HCT116 (cell line): ENCODE data around the gene ERCC6. TPM values are rescaled to one million over a fixed set of nuclear protein-coding genes. Genes with fewer than 3 reads are reported as not detected.

Experiments
- ATAC-seq: fragments of 200-7000 bp; cut with Tn5 transposase; 2 replicates; pipeline ENCODE4 v1.9.1; 2020; ENCODE audit warnings: mild to moderate bottlenecking, moderate library complexity
- BruUV-seq: library from RNA; stranded (reverse); fragments of 400-500 nt; replicated peaks from 2 replicates; lab custom pipeline; 2021; lab: Mats Ljungman, UMichigan
- CTCF ChIA-PET: fragments of 300-600 bp; sonication (Branson Sonifier 250); formaldehyde crosslinking; loops from one replicate; lab custom pipeline; 2021; ENCODE audit warnings: antibody characterized with exemption; lab: Charles Lee
- POLR2A ChIA-PET: fragments of 300-600, 350-600 bp; sonication (Branson Sonifier 250); formaldehyde crosslinking; loops from one replicate; lab custom pipeline; 2021; ENCODE audit warnings: antibody characterized with exemption; lab: Charles Lee
- RAD21 ChIA-PET, 2 experiments: fragments of 300-600 bp; sonication (Branson Sonifier 250); formaldehyde crosslinking; loops; one replicate each; lab custom pipeline; 2023; ENCODE audit warnings: low total read pairs in 2 of 2; ENCODE audit not compliant: uncharacterized antibody in 2 of 2, unreplicated experiment in 2 of 2, low non-redundant PET in 1 of 2; lab: Charles Lee
- DNase-seq: peaks from one replicate; pipeline ENCODE4 v3.0.0-alpha.2; 2010; ENCODE audit warnings: low read depth, low spot score
- H2AFZ ChIP-seq: fragments of 200-600 bp; shearing (Covaris generic), sonication (generic); 2 replicates; pipeline ENCODE4 v1.6.1; 2017; ENCODE audit warnings: low read depth, mixed run types, mixed read lengths, antibody characterized with exemption, low read length; ENCODE audit not compliant: poor library complexity, severe bottlenecking
- H3K27ac ChIP-seq: 2 replicates; pipeline ENCODE4 v1.5.1; 2012; ENCODE audit warnings: low read depth, low read length
- H3K27me3 ChIP-seq: fragments of 200-600 bp; sonication (generic); 2 replicates; pipeline ENCODE4 v1.6.1; 2016; ENCODE audit warnings: mixed run types, low read length, mixed read lengths; ENCODE audit not compliant: insufficient read depth
- H3K36me3 ChIP-seq, 2 experiments: fragments of 200-500 bp in 1 of 2; fragments of 200-600 bp in 1 of 2; sonication (Bioruptor generic) in 1 of 2; sonication (generic) in 1 of 2; 2 replicates each; pipeline versions ENCODE4 v1.5.1 to v1.6.1; 2014 to 2016; ENCODE audit warnings: low read length in 2 of 2, inconsistent platforms in 1 of 2, mixed read lengths in 1 of 2, mixed run types in 1 of 2; ENCODE audit not compliant: insufficient read depth in 2 of 2, control insufficient read depth in 1 of 2
- H3K4me1 ChIP-seq, 2 experiments: fragments of 200-600 bp in 1 of 2; sonication (generic) in 1 of 2; 2 replicates each; pipeline versions ENCODE4 v1.5.1 to v1.6.1; 2012 to 2017; ENCODE audit warnings: low read length in 2 of 2, inconsistent platforms in 1 of 2, mild to moderate bottlenecking in 1 of 2, mixed read lengths in 1 of 2, mixed run types in 1 of 2, moderate library complexity in 1 of 2; ENCODE audit not compliant: insufficient read depth in 2 of 2, control insufficient read depth in 1 of 2
- H3K4me2 ChIP-seq: fragments of 200-600 bp; sonication (generic); 2 replicates; pipeline ENCODE4 v1.6.1; 2017; ENCODE audit warnings: mixed run types, low read length, mixed read lengths
- H3K4me3 ChIP-seq, 2 experiments: fragments of 200-600 bp in 1 of 2; sonication (generic) in 1 of 2; replicated peaks in 1 of 2; 2 replicates each; pipeline ENCODE4 v1.5.1; 2011 to 2016; ENCODE audit warnings: low read length in 2 of 2, control low read depth in 1 of 2, low read depth in 1 of 2, mild to moderate bottlenecking in 1 of 2, mixed read lengths in 1 of 2, mixed run types in 1 of 2
- H3K79me2 ChIP-seq: fragments of 200-600 bp; sonication (generic); 2 replicates; pipeline ENCODE4 v1.6.1; 2017; ENCODE audit warnings: mild to moderate bottlenecking, mixed run types, low read length, moderate library complexity, mixed read lengths; ENCODE audit not compliant: insufficient read depth
- H3K9ac ChIP-seq: fragments of 200-600 bp; sonication (generic); 2 replicates; pipeline ENCODE4 v1.6.1; 2016; ENCODE audit warnings: low read length, mixed read lengths
- H3K9me2 ChIP-seq: fragments of 200-600 bp; sonication (generic), shearing (Covaris generic); 2 replicates; pipeline ENCODE4 v1.6.1; 2017; ENCODE audit warnings: mixed run types, mild to moderate bottlenecking, moderate library complexity; ENCODE audit not compliant: insufficient read depth
- H3K9me3 ChIP-seq, 2 experiments: fragments of 200-500 bp in 1 of 2; fragments of 200-600 bp in 1 of 2; sonication (Bioruptor generic) in 1 of 2; sonication (generic) in 1 of 2; 2 replicates each; pipeline ENCODE4 v1.6.1; 2014 to 2017; ENCODE audit warnings: low read length in 2 of 2, mixed read lengths in 2 of 2, inconsistent platforms in 1 of 2, low read depth in 1 of 2, mild to moderate bottlenecking in 1 of 2, mixed run types in 1 of 2, moderate library complexity in 1 of 2; ENCODE audit not compliant: control insufficient read depth in 1 of 2, insufficient read depth in 1 of 2
- H4K20me1 ChIP-seq: fragments of 200-600 bp; sonication (generic), shearing (Covaris generic); 2 replicates; pipeline ENCODE4 v1.6.1; 2017; ENCODE audit warnings: mixed run types, mild to moderate bottlenecking, moderate library complexity; ENCODE audit not compliant: insufficient read depth
- CBX3 ChIP-seq: IDR thresholded peaks from 2 replicates; pipeline ENCODE4 v1.6.1; 2012; ENCODE audit warnings: low read depth
- CEBPB ChIP-seq: IDR thresholded peaks from 2 replicates; pipeline ENCODE4 v1.6.1; 2012; ENCODE audit warnings: low read depth
- ELF1 ChIP-seq: IDR thresholded peaks from 2 replicates; pipeline ENCODE4 v1.6.1; 2012; ENCODE audit warnings: low read depth, borderline replicate concordance
- EZH2 ChIP-seq: fragments of 200-600 bp; sonication (generic); IDR thresholded peaks from 2 replicates; pipeline ENCODE4 v1.6.1; 2017; ENCODE audit warnings: antibody characterized with exemption, mixed run types
- EZH2phosphoT487 ChIP-seq: fragments of 200-600 bp; IDR thresholded peaks from 2 replicates; pipeline ENCODE4 v1.6.1; 2018; ENCODE audit warnings: antibody characterized with exemption, borderline replicate concordance
- FOSL1 ChIP-seq: IDR thresholded peaks from 2 replicates; pipeline ENCODE4 v1.6.1; 2012; ENCODE audit warnings: low read depth
- JUND ChIP-seq: IDR thresholded peaks from 2 replicates; pipeline ENCODE4 v1.6.1; 2012
- POLR2A ChIP-seq: IDR thresholded peaks from 2 replicates; pipeline ENCODE4 v1.7.0; 2011; ENCODE audit warnings: borderline replicate concordance; ENCODE audit not compliant: insufficient read depth, insufficient read length; ENCODE audit errors: extremely low read depth
- RAD21 ChIP-seq: IDR thresholded peaks from 2 replicates; pipeline ENCODE4 v1.6.1; 2012; ENCODE audit warnings: low read depth, mild to moderate bottlenecking
- SIN3A ChIP-seq: IDR thresholded peaks from 2 replicates; pipeline ENCODE4 v1.6.1; 2012; ENCODE audit warnings: low read depth
- SP1 ChIP-seq: IDR thresholded peaks from 2 replicates; pipeline ENCODE4 v1.6.1; 2012; ENCODE audit warnings: low read depth
- SRF ChIP-seq: IDR thresholded peaks from 2 replicates; pipeline ENCODE4 v1.6.1; 2012; ENCODE audit warnings: low read depth
- TCF7L2 ChIP-seq: IDR thresholded peaks from 2 replicates; pipeline ENCODE4 v1.7.0; 2011; ENCODE audit warnings: borderline replicate concordance, inconsistent platforms; ENCODE audit not compliant: insufficient read depth, insufficient read length; ENCODE audit errors: extremely low read depth
- YY1 ChIP-seq: IDR thresholded peaks from 2 replicates; pipeline ENCODE4 v1.6.1; 2011; ENCODE audit warnings: low read length, low read depth, moderate library complexity, mild to moderate bottlenecking; ENCODE audit not compliant: insufficient replicate concordance; ENCODE audit errors: extremely low read depth
- ZFX ChIP-seq: fragments of 450-650 bp; IDR thresholded peaks from 2 replicates; pipeline ENCODE4 v1.6.1; 2017
- intact Hi-C: fragments of 100-400 bp; cut with micrococcal nuclease; formaldehyde crosslinking; loops from 2 replicates; pipeline ENCODE4 v1.10.0; 2022
- total RNA-seq: library from RNA; stranded (reverse); gene quantifications from one replicate; pipeline ENCODE4 v1.2.1, GENCODE V29; 2021; ENCODE audit not compliant: unreplicated experiment
- TF ChIP-seq, protein P1 (sequence below): IDR thresholded peaks from 2 replicates; pipeline ENCODE4 v1.6.1; 2012
- TF ChIP-seq, protein P2 (sequence below): IDR thresholded peaks from 2 replicates; pipeline ENCODE4 v1.6.1; 2011; ENCODE audit warnings: mild to moderate bottlenecking, low read length, moderate library complexity; ENCODE audit not compliant: insufficient replicate concordance; ENCODE audit errors: extremely low read depth

Gene ERCC6
- total RNA-seq, 1 experiment from 2014 or later = 16.4 TPM

DNA sequence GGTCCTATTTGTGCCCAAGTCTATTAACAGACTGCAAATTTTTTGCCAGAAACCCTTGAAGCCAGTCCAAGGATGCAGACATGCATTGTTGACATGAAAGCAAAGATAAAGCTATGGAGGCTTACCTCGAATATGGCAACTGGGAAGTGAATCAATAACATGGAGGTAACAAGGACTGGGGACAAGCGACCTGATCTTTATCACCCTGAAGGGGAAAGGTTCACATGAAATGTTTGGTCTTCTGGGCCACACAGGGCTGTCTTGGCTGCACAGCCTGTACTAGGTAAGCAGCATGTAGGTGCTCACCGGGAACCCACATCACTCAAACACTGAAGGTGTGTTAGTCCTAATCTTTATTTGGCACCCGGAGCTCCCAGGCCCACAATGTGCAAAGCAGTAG, 17.9 kb downstream of the ERCC6 start:
- TF ChIP-seq CEBPB = no peak
- TF ChIP-seq FOSL1 = no peak
- TF ChIP-seq RAD21 = no peak
- no peak for TF ChIP-seq TCF7L2
- TF ChIP-seq, protein P1, sequence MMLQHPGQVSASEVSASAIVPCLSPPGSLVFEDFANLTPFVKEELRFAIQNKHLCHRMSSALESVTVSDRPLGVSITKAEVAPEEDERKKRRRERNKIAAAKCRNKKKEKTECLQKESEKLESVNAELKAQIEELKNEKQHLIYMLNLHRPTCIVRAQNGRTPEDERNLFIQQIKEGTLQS = no peak
- TF ChIP-seq SIN3A = no peak
- no peak for TF ChIP-seq POLR2A
- TF ChIP-seq EZH2phosphoT487 = no peak
- TF ChIP-seq YY1 = no peak
- TF ChIP-seq JUND = no peak
- no peaks in the 10 kb centered on the region for H4K20me1 ChIP-seq
- ATAC-seq (no peak), DNase-seq (no peak)
- no peak overlapping the region for H3K4me3 ChIP-seq
- H3K27me3 ChIP-seq = no peaks in the 10 kb centered on the region
- H3K4me1 ChIP-seq = no peaks in the 10 kb centered on the region
- H3K36me3 ChIP-seq = peaks cover 7 to 9% of the 10 kb centered on the region in 2 experiments
- intact Hi-C loops = no loop called here
- H3K9ac ChIP-seq = no peak overlapping the region
- RAD21 ChIA-PET = no interaction called here
- no TSS peak for BruUV-seq
- H3K79me2 ChIP-seq = 0 out of 2 replicates have a peak, but pooled peaks cover 5% of the 10 kb centered on the region
- H3K4me2 ChIP-seq = no peak overlapping the region
- H2AFZ ChIP-seq = no peak overlapping the region
- H3K27ac ChIP-seq = no peak overlapping the region
- H3K9me2 ChIP-seq = no peaks in the 10 kb centered on the region
- POLR2A ChIA-PET = no interaction called here
- no peaks in the 10 kb centered on the region for H3K9me3 ChIP-seq
- CTCF ChIA-PET = interaction anchor here (3.1 kb wide), 1 partner anchor 113 kb away, joined by 46 read pairs; no protein-coding TSS in a partner anchor

DNA sequence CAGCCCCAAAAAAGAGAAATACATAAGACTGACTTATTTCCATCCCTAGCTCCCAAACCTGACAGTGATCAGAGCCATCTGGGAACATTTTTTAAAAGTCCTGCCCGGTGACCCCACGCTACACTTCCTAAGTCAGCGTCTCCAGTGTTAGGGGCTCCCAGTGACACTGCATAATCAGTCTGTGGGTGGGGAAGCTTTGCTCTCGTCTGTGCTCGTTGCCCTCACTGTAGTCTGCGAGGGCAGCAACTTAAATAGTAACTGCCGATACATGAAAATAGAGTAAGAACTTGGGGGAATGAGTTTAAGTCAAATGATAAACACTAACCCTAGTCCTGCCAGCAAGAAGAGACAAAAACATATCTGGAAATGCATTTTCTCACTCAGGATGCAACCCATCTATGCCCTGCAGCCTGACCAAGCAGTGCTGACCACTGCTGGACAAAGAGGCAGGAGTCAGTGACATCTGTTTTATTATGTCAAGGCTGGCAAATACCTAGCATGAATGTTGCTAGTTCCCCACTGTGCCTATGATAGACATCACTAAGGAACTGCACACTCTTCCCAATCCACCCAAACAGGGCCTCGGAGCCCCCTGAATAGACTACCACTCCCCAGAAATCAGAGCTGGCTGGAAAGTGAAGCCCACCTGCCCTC, 18.7 kb downstream of the ERCC6 start:
- POLR2A ChIA-PET = interaction anchor here (0.6 kb wide), 1 partner anchor 190 kb away, joined by 3 read pairs; no protein-coding TSS in a partner anchor
- Histone ChIP-seq H3K4me1 (no peaks in the 10 kb centered on the region), H3K9ac (no peak overlapping the region), H4K20me1 (no peaks in the 10 kb centered on the region), H3K9me2 (no peaks in the 10 kb centered on the region), H3K36me3 (peaks cover 7 to 9% of the 10 kb centered on the region in 2 experiments), H3K79me2 (0 out of 2 replicates have a peak, but pooled peaks cover 5% of the 10 kb centered on the region), H3K4me2 (no peak overlapping the region), H3K4me3 (no peak overlapping the region), H2AFZ (no peak overlapping the region), H3K27ac (no peak overlapping the region), H3K9me3 (no peaks in the 10 kb centered on the region), H3K27me3 (no peaks in the 10 kb centered on the region)
- RAD21 ChIA-PET = no interaction called here
- DNase-seq (no peak), ATAC-seq (no peak)
- BruUV-seq = no TSS peak
- CTCF ChIA-PET = interaction anchor here (0.9 to 3.1 kb wide), 5 partner anchors 9 to 864 kb away, joined by 3 to 46 read pairs (median 4); no protein-coding TSS in a partner anchor
- TF ChIP-seq RAD21 (no peak), SP1 (no peak), CBX3 (no peak), EZH2 (no peak), JUND (no peak), ELF1 (no peak), POLR2A (no peak), SRF (no peak), ZFX (no peak)
- TF ChIP-seq, protein P1 = no peak
- TF ChIP-seq, protein P2, sequence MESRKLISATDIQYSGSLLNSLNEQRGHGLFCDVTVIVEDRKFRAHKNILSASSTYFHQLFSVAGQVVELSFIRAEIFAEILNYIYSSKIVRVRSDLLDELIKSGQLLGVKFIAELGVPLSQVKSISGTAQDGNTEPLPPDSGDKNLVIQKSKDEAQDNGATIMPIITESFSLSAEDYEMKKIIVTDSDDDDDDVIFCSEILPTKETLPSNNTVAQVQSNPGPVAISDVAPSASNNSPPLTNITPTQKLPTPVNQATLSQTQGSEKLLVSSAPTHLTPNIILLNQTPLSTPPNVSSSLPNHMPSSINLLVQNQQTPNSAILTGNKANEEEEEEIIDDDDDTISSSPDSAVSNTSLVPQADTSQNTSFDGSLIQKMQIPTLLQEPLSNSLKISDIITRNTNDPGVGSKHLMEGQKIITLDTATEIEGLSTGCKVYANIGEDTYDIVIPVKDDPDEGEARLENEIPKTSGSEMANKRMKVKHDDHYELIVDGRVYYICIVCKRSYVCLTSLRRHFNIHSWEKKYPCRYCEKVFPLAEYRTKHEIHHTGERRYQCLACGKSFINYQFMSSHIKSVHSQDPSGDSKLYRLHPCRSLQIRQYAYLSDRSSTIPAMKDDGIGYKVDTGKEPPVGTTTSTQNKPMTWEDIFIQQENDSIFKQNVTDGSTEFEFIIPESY = no peak
- intact Hi-C loops = no loop called here
